ENCODE data around the gene STMN3.

Gene STMN3

DNA sequence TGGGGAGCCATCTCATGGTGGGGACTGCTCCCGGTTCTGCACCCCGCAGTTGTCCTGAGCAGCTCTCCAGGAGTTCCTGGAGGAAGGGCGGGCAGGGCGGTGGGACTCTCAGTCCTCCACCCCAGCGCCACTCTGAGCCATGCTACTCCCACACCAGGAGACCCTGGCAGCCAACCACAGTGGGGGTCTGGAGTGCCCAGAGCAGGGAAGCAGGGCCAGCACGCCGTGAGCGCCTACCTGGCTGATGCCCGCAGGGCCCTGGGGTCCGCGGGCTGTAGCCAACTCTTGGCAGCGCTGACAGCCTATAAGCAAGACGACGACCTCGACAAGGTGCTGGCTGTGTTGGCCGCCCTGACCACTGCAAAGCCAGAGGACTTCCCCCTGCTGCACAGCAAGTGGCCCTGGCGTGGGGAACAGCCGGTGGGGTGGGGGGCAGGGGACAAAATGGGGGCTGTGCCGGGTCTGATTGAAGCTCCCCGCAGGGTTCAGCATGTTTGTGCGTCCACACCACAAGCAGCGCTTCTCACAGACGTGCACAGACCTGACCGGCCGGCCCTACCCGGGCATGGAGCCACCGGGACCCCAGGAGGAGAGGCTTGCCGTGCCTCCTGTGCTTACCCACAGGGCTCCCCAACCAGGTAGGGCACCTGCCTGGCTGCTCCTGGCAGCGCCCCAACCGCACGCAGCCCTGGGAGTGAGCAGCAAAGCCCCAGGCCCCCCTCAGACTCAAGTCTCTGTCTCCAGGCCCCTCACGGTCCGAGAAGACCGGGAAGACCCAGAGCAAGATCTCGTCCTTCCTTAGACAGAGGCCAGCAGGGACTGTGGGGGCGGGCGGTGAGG, 41.6 kb upstream of the STMN3 start:
- TF ChIP-seq, protein P1, sequence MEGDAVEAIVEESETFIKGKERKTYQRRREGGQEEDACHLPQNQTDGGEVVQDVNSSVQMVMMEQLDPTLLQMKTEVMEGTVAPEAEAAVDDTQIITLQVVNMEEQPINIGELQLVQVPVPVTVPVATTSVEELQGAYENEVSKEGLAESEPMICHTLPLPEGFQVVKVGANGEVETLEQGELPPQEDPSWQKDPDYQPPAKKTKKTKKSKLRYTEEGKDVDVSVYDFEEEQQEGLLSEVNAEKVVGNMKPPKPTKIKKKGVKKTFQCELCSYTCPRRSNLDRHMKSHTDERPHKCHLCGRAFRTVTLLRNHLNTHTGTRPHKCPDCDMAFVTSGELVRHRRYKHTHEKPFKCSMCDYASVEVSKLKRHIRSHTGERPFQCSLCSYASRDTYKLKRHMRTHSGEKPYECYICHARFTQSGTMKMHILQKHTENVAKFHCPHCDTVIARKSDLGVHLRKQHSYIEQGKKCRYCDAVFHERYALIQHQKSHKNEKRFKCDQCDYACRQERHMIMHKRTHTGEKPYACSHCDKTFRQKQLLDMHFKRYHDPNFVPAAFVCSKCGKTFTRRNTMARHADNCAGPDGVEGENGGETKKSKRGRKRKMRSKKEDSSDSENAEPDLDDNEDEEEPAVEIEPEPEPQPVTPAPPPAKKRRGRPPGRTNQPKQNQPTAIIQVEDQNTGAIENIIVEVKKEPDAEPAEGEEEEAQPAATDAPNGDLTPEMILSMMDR (conservative IDR thresholded peaks at IDR 0.05; ENCODE audit: low read depth, low read length), result no peak
- no peak for DNase-seq (ENCODE audit: low read depth)
- no peak overlapping the region for H3K4me3 ChIP-seq (ENCODE audit: low read depth, low read length)

DNA sequence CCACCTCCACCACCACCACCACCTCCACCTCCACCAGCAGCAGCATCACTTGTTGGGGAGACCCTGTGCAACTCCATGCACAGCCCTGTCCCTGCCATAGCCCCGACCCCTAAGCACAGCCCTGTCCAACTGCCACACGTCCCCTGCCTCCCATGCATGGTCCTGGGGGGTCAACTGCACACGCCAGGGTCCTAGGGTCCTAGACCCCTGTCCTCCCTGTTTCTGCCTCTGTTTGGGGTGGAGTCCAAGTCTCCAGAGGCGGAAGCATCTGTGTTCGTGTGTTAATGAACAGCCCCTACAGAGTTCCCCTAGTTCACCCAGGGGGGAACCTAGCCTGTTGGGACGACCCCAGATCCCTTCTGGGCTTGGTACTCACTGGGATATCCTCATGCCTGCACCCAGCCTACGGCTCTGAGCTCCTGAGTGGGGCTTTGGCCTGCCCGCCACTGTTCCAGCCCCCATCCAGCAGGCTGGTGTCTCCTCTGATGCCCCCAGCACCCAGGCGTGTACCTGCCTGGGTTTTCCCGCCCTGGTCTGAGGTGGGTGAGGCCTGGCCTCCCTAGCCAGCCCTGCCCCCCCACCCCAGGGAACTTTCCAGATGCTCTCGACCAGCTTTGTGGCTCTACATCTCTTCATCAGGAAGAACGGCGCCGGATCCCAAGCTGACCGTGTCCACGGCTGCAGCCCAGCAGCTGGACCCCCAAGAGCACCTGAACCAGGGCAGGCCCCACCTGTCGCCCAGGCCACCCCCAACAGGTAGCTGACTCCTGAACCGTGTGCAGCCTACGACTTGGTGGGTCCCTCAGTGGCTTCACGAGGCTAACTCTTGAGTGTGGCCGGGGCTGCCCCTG, 40.7 kb upstream of the STMN3 start:
- TF ChIP-seq, protein P1 (conservative IDR thresholded peaks at IDR 0.05; ENCODE audit: low read depth, low read length), result no peak
- H3K4me3 ChIP-seq (ENCODE audit: low read depth, low read length), result no peak overlapping the region
- DNase-seq (ENCODE audit: low read depth), result no peak

DNA sequence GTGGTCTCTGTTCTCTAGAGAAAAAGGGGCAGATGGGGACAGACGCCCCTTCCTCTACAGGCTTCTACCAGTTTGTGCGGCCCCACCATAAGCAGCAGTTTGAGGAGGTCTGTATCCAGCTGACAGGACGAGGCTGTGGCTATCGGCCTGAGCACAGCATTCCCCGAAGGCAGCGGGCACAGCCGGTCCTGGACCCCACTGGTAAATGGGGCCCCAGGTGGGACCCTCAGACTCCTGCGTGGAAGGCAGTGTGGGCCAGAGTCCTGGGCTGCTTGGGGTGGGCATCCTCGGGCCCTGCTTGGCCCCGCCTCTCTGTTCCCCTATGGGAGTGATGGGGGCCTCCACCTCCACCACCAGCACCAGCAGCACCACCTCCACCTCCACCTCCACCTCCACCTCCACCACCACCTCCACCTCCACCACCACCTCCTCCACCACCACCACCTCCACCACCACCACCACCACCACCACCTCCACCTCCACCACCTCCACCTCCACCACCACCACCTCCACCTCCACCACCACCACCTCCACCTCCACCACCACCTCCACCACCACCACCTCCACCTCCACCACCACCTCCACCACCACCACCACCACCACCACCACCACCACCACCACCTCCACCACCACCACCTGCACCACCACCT, 40.0 kb upstream of the STMN3 start:
- no peak overlapping the region for H3K4me3 ChIP-seq (ENCODE audit: low read depth, low read length)
- TF ChIP-seq, protein P1 (conservative IDR thresholded peaks at IDR 0.05; ENCODE audit: low read depth, low read length), result no peak
- DNase-seq (ENCODE audit: low read depth), result no peak

DNA sequence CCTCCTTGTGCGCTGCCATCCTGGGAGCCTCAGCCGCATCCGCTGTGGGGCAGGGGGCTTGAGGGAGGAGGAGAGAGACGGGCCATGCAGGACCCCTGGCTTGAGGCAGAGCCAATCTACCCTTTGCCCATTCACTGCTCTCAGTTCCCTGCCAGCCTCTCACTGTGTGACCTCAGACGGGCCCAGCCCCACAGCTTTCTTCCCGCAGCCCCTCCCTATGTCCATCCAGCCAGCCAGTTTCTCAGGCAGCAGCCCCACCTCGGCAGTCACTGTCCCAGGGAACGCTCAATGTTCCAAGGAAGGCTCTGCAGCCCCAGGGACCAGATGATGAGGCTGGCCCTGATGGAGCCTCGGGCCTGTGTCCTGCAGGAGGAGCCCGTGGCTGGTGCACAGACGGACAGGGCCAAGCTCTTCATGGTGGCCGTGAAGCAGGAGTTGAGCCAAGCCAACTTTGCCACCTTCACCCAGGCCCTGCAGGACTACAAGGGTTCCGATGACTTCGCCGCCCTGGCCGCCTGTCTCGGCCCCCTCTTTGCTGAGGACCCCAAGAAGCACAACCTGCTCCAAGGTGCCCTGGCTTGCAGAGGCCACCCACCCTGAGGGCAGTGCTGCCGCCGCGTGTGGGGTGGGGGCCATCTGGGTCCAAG, 39.3 kb upstream of the STMN3 start:
- no peak overlapping the region for H3K4me3 ChIP-seq (ENCODE audit: low read depth, low read length)
- TF ChIP-seq, protein P1 (conservative IDR thresholded peaks at IDR 0.05; ENCODE audit: low read depth, low read length), result peak; percentile 20
- DNase-seq (ENCODE audit: low read depth), result no peak

DNA sequence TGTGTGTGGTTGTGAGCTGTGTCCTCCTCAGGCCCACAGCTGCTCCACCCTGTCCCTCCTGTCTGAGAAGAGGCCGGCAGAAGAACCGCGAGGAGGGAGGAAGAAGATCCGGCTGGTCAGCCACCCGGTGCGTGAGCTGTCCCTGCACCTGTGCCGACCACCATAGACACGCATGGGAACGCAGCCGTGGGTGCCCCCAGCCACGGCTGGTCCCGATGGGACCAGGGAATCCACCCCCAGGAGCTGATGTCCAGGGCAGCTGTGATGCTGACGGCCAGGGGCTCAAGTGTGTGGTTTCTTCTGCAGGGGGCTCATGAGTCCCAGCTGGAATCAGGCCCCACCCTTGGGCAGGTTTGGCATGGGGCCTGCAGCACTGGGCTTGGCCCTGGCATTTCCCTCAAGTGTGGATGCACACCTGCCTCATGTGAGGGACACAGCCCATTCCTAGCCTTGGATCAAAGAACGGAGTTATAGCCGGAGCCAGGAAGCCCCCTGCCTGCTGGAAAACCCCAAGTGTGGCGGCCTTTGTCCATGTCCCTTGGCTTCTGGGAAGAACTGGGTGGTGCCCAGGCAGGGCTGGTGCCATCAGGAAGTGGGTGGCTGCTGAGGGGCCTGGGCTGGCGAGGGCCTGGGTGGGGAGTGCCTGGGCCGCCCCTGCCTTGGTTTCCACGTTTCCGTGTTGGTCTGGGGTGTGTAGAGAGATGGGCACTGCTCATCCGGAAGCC, 38.6 kb upstream of the STMN3 start:
- DNase-seq (ENCODE audit: low read depth), result no peak

More for the DNA sequence above, 38.6 kb upstream of the STMN3 start:
- H3K4me3 ChIP-seq (ENCODE audit: low read depth, low read length), result no peak overlapping the region
- TF ChIP-seq, protein P1 (conservative IDR thresholded peaks at IDR 0.05; ENCODE audit: low read depth, low read length), result no peak
